HG03432 (cell line): ENCODE measurements around the gene ZNF652.
"Not testable (repeated sequence)": the region's sequence is repeated elsewhere in the genome, so short reads cannot be mapped to it uniquely, and the experiment has no call there.

Experiments
- ATAC-seq: cut with Tn5 transposase; IDR thresholded peaks from one replicate; pipeline ENCODE4 v1.9.1; 2021; ENCODE audit warnings: mild to moderate bottlenecking, moderate library complexity; ENCODE audit not compliant: unreplicated experiment

Gene ZNF652

DNA sequence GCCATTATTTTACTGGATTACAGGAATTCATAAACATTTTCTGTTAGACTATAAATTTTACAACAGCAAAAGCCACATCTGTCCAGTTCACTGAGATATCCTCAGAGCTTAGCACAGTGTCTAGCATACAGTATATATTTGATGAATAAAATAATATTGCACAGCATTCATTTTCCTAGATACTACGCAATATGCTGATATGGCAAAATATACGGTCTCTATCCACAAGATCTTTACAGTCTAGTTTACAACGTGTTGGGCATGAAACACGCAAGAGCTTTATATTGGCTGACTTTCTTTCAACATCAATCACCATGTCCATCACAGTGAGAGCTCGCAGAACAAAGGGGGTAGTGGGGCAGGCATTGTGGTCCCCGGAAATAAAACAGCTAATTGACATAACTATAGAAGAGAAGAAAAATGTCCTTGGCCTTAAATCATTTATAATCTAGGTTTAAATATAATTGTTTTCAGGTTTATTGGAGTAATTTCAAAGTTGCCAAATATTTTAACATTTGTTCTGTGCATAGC is 43.5 kb downstream of the ZNF652 start:
- no peak for ATAC-seq

DNA sequence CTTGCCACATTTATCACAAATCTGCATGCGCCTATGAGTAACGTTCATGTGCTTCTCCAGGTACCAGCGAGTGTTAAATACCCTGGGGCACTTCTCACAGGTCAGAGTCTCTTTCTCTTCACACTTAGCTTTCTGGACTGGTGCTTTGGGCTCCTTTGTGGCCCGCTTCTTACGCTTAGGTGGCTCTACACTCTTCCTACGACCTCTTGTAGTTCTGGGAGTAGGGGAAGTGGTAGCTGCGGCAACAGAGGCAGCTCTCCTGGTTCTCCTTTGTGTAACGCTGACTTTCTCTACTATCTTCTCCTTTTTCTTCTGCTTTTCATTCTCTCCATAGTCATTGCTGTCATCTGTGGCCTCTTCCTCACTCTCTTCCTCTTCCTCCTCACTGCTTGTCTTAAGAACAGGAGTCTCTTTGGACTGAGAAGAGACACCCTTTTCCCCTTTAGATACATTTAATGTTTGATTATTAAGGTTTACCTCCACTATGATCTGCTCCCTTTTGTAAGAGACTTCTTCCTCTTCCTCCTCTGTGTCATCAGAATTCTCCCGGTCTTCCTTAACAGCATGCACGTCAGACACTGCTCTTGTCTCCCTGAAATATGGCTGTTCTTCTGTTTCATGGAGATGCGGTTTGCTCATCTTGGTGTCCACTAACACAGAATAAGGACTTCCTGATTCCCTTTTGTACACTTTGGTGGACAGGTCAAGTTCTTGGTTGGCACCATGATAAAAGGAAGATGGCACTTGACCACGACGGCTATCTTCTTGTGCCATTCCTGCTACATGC is 45.0 kb downstream of the ZNF652 start:
- no peak for ATAC-seq

DNA sequence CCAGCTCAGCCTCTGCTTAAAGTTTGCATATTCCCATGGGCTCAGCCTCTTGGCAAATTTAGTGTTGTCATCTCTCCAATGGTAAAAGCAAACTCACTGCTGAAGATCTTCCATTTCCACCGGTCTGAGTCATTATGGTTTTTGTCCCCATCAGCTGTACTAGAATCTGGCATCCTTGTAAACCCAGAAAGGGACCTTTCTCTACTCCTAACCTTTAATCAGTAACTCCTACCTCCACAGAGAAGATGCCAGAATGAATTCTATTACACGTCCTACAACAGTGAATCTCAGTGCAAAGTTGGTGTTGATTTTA is 45.8 kb downstream of the ZNF652 start:
- no peak for ATAC-seq

DNA sequence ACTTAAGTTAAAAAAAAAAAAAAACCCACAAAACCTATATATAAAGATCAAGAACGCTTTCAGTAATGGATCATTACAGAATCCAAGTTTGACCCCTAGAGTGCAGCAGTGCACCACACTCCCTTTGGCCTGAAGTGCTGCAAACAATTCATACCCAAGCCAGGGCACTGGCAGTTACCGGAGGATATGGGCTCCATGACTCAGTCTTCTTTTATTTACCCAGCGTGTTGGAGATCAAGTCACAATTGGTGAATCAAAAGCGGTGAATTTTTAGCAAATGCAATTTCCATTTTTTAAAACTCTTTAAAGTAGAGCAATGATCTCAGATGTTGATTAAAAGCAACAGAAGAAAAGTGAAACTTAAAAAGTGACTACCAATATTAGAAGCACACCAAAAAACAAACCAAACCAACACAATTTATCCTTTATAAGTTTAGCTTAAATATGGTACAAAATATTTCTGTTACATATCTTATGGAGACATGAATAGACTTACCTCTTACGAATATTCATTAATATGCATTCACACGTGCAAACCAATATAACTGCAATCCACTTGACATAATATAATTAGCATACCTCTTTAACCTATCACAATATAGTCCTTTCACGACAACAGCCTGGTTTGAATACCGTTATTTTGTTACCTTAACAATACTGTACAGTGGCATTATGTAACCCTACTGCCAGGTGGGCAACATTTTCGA is 46.3 kb downstream of the ZNF652 start:
- ATAC-seq = no peak

DNA sequence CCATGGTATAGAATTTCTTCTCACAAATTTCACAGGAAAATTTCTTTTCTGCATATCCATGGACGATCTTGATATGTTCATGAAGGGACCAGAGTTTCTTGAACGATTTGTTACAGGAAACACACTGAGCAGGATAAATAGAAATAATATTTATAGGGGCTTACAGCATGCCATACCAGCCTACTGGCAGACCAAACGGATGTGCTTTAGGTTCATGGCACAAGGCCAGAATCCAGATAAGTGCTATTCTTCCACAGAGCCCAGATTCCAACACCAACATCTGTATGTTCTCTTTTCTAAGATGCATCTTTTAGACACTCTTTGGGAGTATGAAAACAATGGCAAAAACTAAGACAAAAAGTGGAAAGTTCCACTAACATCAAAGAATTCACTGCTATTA is 49.3 kb downstream of the ZNF652 start:
- no peak for ATAC-seq

DNA sequence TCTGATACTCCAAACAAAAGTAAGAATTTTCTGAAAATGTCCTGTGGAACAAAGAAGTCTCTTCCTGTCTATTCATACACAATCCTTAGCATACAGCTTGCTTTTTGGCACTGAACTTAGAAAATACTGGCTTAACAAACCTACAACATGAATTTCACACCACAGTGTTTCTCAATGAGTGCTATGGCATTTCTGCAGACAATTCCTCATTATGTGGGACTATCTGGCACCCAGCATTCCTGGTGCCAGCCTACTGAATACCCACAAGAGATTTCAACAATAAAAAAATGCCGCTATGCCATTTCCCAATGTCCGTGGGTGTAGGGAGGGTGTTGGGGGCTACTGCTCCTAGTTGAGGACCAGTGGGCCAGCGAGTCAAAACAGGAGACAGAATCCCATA is 62.1 kb downstream of the ZNF652 start:
- ATAC-seq = no peak

DNA sequence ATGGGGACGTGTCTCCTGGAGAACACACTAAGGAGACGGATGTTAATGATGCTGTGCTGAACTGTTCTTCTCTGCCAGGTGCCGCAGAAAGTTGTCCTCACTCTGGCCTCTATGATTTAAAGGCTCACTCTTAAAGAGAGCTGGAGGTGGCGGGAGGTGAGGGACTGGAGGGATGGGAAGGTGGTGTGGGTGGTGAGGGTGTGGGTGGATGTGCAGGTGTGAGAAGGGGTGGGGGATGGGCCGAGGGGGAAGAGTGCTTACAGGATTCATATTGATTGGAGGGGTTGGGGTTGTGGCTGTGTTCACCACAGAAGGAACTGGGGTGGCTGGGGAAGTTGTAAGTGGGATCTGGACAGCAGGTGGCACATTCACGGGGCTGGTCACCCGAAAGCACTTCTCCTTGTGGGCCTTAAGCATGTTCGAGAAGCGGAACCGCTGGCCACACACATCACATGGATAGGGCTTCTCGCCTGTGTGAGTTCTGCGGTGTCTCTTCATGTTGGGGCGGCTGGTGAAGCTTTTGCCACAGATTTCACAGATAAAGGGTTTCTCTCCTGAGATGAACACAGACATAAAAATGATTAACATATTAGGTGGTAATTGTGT is 63.6 kb downstream of the ZNF652 start:
- no peak for ATAC-seq

DNA sequence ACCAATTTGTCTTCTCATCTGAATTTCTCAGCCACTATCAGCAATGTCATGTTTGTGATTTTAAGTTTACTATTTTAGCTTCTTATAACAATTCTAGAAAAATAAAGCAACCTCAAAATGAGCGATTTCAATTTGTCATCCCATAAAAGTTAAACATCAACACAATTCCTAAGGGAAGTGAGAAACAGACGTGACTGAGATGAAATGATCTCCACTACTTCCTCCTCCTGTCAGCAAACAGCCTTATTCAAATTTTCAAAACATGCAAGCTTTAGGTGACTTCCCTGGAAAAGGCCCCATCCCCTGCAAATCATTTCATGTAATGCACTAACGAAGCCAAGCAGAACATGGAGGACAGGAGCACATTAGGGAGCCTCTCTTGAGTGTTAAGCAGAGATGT is 64.9 kb downstream of the ZNF652 start:
- no peak for ATAC-seq

DNA sequence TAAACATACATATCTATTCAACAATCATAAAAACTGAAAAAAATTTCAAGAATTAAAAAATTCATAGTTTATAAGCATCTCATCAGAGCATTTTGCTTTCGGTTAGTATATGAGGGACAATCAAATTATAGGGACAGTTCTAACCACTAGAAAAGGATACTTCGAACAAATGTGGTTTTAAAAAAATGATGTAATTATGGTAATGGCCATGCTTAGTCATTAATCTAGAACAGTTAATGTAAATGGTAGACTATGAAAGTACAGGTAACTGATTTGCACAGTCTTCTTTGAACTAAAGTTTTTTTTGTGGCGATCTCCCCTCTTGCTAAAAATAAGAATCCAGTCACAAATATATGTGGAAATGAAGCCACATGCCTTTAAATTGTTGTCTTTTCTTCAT is 67.9 kb downstream of the ZNF652 start:
- ATAC-seq = no peak

DNA sequence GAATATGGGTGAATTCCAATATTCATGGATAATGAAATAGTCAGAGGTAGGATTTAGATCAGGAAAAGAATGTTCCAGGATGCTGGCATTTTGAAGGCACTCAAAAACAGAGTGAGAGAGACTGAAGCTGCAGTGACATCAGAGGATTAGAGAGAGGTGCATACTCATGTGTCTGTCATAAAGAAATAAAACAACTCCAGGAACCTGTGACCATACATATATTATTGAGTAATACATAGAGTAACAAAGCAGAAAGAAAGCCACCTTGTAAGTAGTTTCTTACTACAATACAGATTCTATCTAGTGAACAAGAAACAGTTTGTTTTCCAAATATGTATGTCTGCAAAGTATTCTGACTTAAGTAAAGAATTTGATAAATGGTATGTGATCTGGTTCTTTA is 69.1 kb downstream of the ZNF652 start:
- no peak for ATAC-seq

DNA sequence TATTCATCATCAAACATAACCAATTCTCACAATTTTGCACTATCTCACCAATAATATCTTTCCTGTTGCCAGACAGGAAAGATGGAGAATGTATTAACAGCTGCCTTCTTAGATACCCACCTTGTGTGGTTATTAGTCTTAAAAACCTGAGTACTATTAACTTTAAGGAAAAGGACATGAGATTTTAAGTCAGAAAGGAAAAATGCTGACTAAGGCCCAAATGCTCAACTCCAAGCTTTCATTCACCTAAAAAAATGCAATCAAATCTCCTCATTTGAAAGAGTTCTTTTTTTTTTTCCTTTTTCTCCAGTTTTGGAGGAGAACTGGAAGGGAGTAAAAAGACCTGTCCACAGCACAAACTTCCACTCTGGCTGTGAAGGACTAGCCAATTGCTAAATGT is 70.1 kb downstream of the ZNF652 start:
- no peak for ATAC-seq

DNA sequence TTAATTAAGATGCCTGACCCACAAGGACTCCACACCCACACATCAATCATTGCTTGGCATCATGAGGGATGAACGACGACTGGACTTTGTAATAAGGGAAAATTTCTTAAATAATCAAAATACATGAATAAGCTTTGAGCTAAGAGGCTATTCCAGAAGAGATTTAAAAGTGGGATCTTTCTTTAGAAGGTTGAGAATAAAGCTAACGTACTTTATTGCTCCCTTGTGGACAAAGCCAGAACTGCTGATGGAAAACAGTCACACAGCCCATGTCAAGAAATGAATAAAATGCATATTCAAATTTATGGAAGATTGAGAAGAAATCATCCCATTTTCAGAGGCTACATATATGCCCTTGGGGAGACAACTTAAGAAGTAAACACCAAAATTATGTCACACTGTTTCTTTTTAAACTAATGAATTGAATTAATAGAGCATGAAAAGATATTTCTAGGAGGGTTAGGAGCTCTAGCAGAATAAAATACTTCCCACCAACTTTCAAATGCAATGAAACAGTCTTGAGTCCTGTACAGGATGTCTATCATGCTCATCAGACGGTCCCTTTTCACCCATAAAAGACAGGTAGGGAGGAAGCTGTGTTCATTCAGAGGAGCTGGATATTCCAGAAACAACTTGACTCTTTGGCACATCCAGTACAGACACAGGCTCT is 71.2 kb downstream of the ZNF652 start:
- ATAC-seq = no peak

DNA sequence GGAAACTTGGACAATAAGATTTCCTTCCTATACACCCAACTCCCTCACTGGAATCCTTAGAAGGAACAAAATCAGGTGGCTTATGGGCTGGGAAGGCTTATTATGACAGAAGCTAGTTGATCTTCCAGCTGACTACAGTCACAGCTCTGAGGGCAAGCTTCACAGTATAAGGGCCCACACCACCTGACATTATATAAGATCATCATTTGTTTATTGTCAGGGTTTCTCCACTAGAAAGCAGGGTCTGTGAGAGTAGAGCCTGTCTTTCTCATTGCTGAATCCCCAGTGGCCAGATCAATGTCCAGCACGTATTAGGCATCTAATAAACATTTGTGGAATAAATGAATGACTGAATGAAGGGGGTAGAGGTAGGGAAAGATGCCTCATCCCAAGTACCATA is 73.7 kb downstream of the ZNF652 start:
- no peak for ATAC-seq

DNA sequence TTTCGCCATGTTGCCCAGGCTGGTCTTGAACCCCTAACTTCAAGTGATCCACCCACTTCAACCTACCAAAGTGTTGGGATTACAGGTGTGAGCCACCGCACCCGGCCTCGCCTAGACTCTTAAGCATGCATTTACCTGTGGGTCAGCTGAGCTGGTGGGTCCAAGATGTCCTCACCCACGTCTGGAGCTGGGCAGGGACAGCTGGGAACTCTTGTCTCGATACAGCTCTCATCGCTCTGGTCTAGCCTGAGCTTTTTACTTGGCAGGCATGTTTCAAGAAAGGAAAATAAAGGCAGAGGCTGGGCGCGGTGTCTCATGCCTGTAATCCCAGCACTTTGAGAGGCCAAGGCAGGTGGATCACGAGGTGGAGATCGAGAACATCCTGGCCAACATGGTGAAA is 74.6 kb downstream of the ZNF652 start:
- ATAC-seq = no peak

DNA sequence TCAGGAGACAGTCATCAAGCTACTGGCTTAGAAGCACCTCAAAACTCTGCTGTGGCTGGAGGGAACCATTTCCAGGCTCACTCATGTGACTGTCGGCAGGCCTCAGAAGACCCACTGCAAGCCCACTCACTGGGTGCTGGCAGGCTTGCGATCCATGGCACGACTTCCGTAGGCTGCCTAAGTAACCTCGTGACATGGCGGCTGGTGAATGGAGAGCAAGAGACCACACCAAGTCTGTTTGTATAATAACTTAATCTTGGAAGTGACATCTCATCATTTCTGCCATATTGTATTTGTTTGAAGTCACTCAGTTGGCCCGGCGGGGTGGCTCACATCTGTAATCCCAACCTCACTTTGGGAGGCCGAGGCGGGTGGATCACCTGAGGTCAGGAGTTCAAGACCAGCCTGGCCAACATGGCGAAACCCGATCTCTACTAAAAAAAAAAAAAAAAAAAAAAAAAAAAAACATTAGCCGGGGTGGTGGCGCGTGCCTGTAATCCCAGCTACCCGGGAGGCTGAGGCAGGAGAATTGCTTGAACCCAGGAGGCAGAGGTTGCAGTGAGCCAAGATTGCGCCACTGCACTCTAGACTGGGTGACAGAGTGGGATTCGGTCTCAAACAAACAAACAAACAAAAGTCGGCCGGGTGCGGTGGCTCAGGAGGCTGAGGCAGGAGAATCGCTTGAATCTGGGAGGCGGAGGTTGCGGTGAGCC is 75.6 kb downstream of the ZNF652 start:
- ATAC-seq = not testable (repeated sequence)

DNA sequence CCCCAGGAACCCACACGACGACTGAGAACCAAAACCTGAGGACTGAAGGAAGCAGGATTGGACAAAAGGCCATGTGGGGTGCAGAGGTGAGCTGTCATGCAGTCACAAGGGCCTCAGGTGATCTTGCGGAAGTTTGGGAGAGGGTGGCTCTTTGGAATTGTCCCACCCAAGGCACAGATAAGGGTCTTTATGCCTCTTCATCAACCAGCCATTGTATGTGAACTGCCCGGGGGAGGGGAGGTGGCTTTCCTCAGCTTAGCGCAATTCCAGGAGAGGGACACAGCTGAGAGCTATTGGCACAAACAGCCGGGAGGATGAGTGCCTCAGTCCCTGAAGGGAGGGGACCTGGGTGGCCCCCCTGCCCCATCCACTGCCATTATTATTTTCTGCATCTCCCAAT is 76.3 kb downstream of the ZNF652 start:
- no peak for ATAC-seq

DNA sequence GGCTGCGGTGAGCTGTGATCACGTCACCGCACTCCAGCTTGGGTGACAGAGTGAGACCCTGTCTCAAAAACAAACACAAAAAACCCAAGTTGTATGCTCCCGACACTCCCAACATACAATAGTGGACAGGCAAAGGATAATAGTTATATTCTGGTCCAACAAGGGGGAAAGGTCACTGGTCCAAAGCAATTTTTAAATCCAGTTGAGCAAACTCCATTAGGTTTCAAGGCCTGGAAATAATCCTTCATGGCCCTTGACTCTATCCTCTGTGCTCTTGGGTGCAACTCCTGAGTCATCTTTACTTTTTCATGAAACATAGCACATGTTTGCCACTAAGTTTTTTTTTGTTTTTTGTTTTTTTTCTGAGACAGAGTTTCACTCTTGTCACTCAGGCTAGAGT is 81.1 kb downstream of the ZNF652 start:
- ATAC-seq = no peak

DNA sequence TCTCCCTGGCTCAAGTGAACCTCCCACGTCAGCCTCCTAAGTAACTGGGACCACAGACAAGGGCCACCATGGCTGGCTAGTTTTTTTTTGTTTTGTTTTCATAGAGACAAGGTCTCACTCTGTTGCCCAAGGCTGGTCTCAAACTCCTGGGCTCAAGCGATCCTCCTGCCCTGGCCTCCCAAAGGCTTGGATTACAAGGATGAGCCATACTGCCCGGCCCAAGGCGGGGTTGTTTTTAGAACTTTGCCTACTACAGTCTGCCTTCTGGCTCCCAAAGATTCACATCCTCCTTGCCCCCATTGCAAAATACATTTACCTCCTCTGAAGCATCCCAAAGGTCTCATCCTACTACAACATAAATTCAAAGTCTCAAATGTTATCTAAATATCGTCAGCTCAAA is 82.0 kb downstream of the ZNF652 start:
- no peak for ATAC-seq

DNA sequence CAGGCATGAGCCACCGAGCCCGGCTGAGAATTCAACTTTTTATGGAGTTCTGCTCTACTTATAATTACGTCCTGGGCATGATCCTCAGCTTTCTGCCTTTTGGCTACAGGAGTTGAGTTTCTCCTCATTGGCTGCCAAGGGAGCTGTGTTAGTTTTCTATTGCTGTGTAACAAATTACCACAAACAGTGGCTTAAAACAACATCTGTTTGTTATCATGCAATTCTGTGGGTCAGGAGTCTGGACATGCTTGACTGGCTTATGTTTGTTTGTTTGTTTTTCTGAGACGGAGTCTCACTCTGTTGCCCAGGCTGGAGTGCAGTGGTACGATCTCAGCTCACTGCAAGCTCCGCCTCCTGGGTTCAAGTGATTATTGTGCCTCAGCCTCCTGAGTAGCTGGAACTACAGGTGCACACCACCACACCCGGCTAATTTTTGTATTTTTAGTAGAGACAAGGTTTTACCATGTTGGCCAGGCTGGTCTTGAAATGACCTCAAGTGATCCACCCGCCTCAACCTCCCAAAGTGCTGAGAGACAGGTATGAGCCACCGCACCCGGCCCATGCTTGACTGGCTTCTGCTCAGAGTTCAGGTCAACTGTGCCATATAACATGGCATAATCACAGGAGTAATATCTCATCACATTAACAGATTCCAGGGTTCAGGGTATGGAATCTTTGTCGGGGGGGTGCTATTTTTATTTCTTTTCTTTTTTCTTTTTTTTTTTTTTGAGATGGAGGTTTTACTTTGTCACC is 82.6 kb downstream of the ZNF652 start:
- ATAC-seq = not testable (repeated sequence)

DNA sequence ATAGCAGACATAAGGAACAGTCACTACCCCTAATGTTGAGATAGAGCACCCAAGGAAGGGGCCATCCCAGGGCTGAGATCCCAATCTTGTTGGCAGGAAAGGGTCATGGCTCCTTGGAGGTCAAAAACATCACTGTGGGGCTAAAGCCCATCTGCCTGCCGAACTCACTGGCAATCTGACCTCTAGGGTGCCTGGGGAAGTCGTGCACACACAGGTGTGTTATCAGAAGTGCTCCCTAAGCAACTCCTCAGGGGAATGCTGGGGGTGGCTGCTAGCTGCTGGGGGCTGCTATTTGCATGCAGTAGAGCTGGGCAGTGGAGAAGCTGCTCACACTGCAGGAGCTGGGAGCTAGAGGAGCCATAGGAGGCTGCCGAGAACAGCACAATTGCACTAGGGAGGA is 84.0 kb downstream of the ZNF652 start:
- ATAC-seq = no peak
